Ovary (tissue), 9 donors: ENCODE results near the gene RCSD1. TPM values are rescaled to one million over a fixed set of nuclear protein-coding genes. Genes with fewer than 3 reads are reported as not detected.

Source experiments
- DNase-seq, 5 donors: peaks; one replicate each; pipeline ENCODE4 v3.0.0-alpha.2; 2019 to 2020
- H3K27ac ChIP-seq, 2 donors: fragments of 200-600 bp; one replicate each; pipeline versions ENCODE4 v1.5.1 to v1.8.0; 2019 to 2022
- H3K27me3 ChIP-seq: fragments of 200-600 bp; one replicate; pipeline ENCODE4 v1.8.0; 2022
- H3K36me3 ChIP-seq: fragments of 200-600 bp; sonication (generic); one replicate; pipeline ENCODE4 v1.5.1; 2019
- H3K4me1 ChIP-seq: one replicate; pipeline ENCODE4 v1.8.1; 2013; ENCODE audit warnings: mild to moderate bottlenecking, moderate library complexity; ENCODE audit not compliant: insufficient read depth
- H3K4me3 ChIP-seq: fragments of 200-600 bp; sonication (generic); one replicate; pipeline ENCODE4 v1.5.1; 2017
- H3K9me3 ChIP-seq, 2 donors: fragments of 200-600 bp in 1 of 2; sonication (generic) in 1 of 2; one replicate each; pipeline versions ENCODE4 v1.5.1 to v1.8.1; 2013 to 2019; ENCODE audit warnings: mild to moderate bottlenecking in 1 of 2, moderate library complexity in 1 of 2
- EP300 ChIP-seq: sonication (generic); formaldehyde crosslinking; IDR thresholded peaks from one replicate; pipeline ENCODE4 v1.6.1; 2017; ENCODE audit warnings: antibody characterized with exemption
- POLR2A ChIP-seq: fragments of 450-650 bp; IDR thresholded peaks from one replicate; pipeline ENCODE4 v1.6.1; 2017; ENCODE audit warnings: antibody characterized with exemption, mild to moderate bottlenecking, moderate library complexity
- WGBS, 3 donors: extraction: QIAGEN DNeasy Blood & Tissue Kit in 1 of 3; methylation state at CpG; one replicate each; pipeline versions ENCODE4 v1.1.5 to v1.1.7; 2013 to 2017; 5-methylcytosine and 5-hydroxymethylcytosine counted together
- intact Hi-C, 4 donors: fragments of 100-400 bp; cut with DNase I; formaldehyde crosslinking; loops; one replicate each; pipeline versions ENCODE4 v1.11.0 to v1.15.1; 2022 to 2023
- polyA plus RNA-seq, 2 donors: library from polyadenylated mRNA; stranded (reverse); fragments of 200-250 nt in 1 of 2; fragments of 350-450 nt in 1 of 2; fragmentation: Illumina TruSeq in 1 of 2; extraction: RNeasy Lipid Tissue Mini Kit (QIAGEN cat#74804) in 1 of 2; gene quantifications; one replicate each; pipeline ENCODE4 v1.2.3, GENCODE V29; 2013 to 2014
- total RNA-seq, 7 donors: library from RNA; depleted of rRNA in 2 of 7; stranded (reverse); fragments of >200 nt in 2 of 7; fragmentation: NEBNext Ultra II Directional in 3 of 7; extraction: Animal tissue kit (Norgen Biotek cat#: 25700) in 3 of 7; gene quantifications; one replicate each; pipeline versions ENCODE4 v1.1.0 to v1.2.4, GENCODE V29; 2016 to 2023
- TF ChIP-seq, protein P1 (sequence below), 3 donors: fragments of 450-650 bp in 2 of 3; fragments of 200-600 bp in 1 of 3; IDR thresholded peaks; one replicate each; pipeline versions ENCODE4 v1.5.1 to v1.8.0; 2016 to 2022; ENCODE audit warnings: antibody characterized with exemption in 3 of 3, mild to moderate bottlenecking in 1 of 3
- donor health status: DM: no; HTN: no; CAD: no; lungs with moderate emphysema.
- donor health status: DM: no; HTN: no; CAD: no.
- donor health status: Bipolar disorder and iron deficiency.
- donor health status: DM: yes; HTN: yes; CAD: no.
- donor health status: DM: no; HTN: no; CAD: no.
- donor health status: DM: yes; HTN: yes; CAD: no.

The RCSD1 gene
- total and polyA plus RNA-seq, 9 donors: 2.1 to 10.9 (median 3.2) TPM

DNA sequence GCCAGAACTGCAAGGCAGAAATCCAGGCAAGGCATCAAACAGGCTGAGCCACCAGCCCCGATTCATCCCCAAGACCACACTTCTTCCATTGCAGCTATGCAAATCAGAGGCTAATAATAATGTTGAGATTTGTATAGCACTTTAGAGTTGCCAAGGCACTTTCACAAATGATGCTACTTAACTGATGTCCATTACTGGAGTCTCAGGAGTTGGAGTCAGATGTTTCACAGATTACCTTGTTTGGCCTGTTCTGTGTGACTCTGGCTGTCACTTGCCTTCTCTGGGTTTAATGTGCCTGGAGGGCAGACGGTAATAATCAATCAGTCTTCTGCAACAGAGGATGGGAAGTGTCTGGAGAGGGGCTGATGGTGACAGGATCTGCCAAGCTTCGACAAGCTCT is 51.0 kb downstream of the RCSD1 start:
- H3K4me3 ChIP-seq: no peak overlapping the region
- DNase-seq: no peak
- H3K4me1 ChIP-seq: peaks cover 5% of the 10 kb centered on the region
- WGBS, 3 donors: 66 to 75% (median 75%) methylated on average over 3 of the region's 3 CpGs
- no peak for TF ChIP-seq EP300
- no peak for TF ChIP-seq POLR2A
- TF ChIP-seq, protein P1, sequence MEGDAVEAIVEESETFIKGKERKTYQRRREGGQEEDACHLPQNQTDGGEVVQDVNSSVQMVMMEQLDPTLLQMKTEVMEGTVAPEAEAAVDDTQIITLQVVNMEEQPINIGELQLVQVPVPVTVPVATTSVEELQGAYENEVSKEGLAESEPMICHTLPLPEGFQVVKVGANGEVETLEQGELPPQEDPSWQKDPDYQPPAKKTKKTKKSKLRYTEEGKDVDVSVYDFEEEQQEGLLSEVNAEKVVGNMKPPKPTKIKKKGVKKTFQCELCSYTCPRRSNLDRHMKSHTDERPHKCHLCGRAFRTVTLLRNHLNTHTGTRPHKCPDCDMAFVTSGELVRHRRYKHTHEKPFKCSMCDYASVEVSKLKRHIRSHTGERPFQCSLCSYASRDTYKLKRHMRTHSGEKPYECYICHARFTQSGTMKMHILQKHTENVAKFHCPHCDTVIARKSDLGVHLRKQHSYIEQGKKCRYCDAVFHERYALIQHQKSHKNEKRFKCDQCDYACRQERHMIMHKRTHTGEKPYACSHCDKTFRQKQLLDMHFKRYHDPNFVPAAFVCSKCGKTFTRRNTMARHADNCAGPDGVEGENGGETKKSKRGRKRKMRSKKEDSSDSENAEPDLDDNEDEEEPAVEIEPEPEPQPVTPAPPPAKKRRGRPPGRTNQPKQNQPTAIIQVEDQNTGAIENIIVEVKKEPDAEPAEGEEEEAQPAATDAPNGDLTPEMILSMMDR (IDR thresholded peaks at IDR 0.05): no peak
- H3K36me3 ChIP-seq: no peaks in the 10 kb centered on the region
- H3K27ac ChIP-seq: no peak overlapping the region
- intact Hi-C loops: no loop called here
- H3K27me3 ChIP-seq: no peaks in the 10 kb centered on the region
- no peaks in the 10 kb centered on the region for H3K9me3 ChIP-seq

DNA sequence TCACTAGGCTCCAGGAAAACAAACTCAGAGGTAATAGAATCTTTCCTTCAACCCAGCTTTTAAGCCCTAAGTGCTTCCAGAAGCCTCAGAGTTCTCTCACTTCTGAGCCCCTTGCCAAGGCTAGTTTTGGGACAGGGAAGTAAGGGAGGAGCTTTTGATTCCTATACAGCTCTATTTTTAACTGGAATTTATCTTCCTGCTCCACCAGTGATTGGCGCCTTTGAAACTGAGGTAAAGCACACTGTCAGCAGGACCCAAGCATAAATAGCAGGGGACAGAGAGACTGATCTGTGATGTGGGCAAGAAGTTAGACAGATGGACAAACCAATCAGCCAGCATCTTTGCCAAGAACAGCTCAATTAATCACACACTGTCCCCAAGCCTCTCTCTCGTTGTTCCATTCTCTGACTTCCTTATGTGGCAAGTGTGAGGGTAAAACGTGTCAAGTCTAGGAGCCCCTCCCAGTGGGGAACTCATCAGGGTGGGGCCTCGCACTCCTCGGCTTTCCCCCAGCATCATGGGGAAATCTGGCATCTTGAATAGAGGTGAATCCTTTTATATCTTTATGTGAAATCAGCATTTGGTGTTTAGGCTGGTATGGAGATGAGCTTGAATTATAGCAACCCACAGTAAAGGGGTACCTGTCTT is 51.5 kb downstream of the RCSD1 start:
- intact Hi-C loops: no loop called here

DNA sequence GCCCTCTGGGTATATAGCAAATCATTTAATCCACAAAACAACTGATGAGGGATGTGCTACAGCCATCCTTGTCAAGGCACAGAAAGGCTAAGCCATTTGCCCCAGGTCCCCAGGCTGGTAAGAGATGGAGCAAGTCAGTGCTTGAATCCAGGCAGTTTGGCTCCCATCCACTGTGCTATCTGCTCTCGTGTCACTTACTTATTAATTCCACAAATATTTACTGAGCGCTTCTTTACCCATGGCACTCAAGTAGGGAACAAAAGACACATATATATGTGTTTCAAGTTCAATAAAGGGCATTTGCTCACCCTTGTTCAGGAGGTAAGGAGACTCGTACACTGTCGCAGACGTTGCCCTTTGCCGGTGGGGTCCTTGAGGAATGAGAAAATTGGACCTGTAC is 53.2 kb downstream of the RCSD1 start:
- peaks cover 5% of the 10 kb centered on the region for H3K4me1 ChIP-seq
- DNase-seq: no peak
- 78 to 82% (median 81%) methylated on average over 6 of the region's 6 CpGs for WGBS, 3 donors
- H3K9me3 ChIP-seq: no peaks in the 10 kb centered on the region
- intact Hi-C loops: no loop called here
- no peaks in the 10 kb centered on the region for H3K27me3 ChIP-seq
- H3K4me3 ChIP-seq: no peak overlapping the region
- no peak overlapping the region for H3K27ac ChIP-seq
- no peaks in the 10 kb centered on the region for H3K36me3 ChIP-seq
- TF ChIP-seq, protein P1 (IDR thresholded peaks at IDR 0.05): no peak
- TF ChIP-seq EP300: no peak
- no peak for TF ChIP-seq POLR2A

More for the DNA sequence above, 51.5 kb downstream of the RCSD1 start:
- H3K27me3 ChIP-seq: no peaks in the 10 kb centered on the region
- H3K4me3 ChIP-seq: no peak overlapping the region
- no peak for DNase-seq
- no peak overlapping the region for H3K27ac ChIP-seq
- H3K4me1 ChIP-seq: peaks cover 5% of the 10 kb centered on the region
- TF ChIP-seq EP300 (no peak), POLR2A (no peak)
- TF ChIP-seq, protein P1 (IDR thresholded peaks at IDR 0.05): no peak
- no peaks in the 10 kb centered on the region for H3K36me3 ChIP-seq
- 68 to 76% (median 70%) methylated on average over 5 of the region's 5 CpGs for WGBS, 3 donors
- no peaks in the 10 kb centered on the region for H3K9me3 ChIP-seq

DNA sequence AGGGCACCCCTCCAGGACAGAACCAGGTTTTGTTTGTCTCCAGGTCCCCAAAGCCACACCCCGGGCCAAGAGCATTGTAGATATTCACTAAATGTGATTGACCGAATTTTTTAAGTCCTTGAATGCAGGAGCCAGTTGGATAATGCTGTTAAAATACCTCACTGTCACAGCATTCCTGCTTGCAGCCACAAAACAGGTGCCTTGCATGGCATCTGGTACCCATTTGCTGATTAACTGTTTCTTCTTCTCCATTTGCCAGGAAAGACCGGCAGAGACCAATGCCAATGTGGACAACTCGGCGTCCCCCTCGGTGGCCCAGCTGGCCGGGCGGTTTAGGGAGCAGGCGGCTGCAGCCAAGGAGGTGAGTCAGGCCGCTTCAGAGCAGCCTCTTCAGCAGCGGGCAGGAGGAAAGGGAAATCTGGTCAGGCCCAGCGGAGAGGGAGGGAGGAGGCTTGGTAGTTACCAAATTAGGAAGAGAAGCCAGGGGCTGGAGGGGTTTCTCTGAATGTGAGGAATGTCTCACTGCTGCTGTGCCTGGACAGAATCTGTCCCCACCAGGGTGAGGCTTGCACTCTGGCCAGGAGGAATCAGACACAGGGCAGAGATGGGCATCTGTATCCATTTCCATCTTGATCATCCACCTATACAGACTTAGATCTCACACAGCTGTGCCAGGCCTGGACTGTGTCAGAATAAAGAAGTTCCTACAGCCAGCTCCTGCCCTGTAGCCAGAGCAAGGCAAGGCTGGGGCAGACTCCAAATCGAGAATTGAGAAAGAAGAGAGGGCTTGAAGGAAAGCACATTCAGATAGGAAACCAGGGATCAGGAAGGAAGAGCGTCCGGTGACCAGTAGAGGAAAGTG is 53.8 kb downstream of the RCSD1 start:
- TF ChIP-seq EP300: no peak
- Histone ChIP-seq H3K9me3 (no peaks in the 10 kb centered on the region), H3K27ac (no peak overlapping the region), H3K4me1 (peaks cover 5% of the 10 kb centered on the region), H3K36me3 (no peaks in the 10 kb centered on the region), H3K4me3 (no peak overlapping the region), H3K27me3 (no peaks in the 10 kb centered on the region)
- WGBS, 3 donors: 66 to 77% (median 75%) methylated on average over 15 of the region's 15 CpGs
- intact Hi-C loops: no loop called here
- no peak for DNase-seq

DNA sequence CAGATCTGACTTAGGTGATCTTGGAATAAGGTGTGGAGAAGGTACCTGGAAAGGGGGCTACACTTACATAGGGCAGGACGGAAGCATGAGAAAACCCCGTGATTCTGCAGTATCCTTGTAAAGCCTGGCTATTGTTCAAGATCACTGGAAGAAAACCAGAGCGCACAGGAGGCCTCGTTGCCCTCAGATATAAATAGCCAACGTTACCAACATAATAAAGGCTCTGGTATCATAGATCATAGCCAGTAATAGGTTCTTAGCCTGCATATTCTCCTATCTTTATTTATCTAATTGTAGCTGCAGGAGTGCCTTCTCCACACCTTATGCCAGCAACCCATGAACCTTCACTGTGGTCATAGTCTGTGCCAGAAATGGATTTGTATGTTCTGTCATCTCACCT is 55.8 kb downstream of the RCSD1 start:
- no peaks in the 10 kb centered on the region for H3K9me3 ChIP-seq
- H3K27ac ChIP-seq: no peak overlapping the region
- H3K4me3 ChIP-seq: no peak overlapping the region
- peaks cover 5% of the 10 kb centered on the region for H3K4me1 ChIP-seq
- TF ChIP-seq EP300 (no peak), POLR2A (no peak)
- TF ChIP-seq, protein P1 (IDR thresholded peaks at IDR 0.05): no peak
- no peaks in the 10 kb centered on the region for H3K36me3 ChIP-seq
- WGBS, 3 donors: 17 to 20% (median 19%) methylated on average over 5 of the region's 5 CpGs
- DNase-seq: no peak
- intact Hi-C loops: loop anchor here in 2 of 4 donors (1.0 to 5.0 kb wide), 3 partner anchors 124 to 619 kb away; no protein-coding TSS in a partner anchor
- H3K27me3 ChIP-seq: no peaks in the 10 kb centered on the region
